ENCODE data around the gene PXDN.

Gene PXDN

GRCh38 chr2:1715184-1716013 is 28.9 kb downstream of the PXDN start:
- no peak for TF ChIP-seq EZH2phosphoT487 (IDR thresholded peaks at IDR 0.05; ENCODE audit: borderline replicate concordance)
- TF ChIP-seq, protein P1, sequence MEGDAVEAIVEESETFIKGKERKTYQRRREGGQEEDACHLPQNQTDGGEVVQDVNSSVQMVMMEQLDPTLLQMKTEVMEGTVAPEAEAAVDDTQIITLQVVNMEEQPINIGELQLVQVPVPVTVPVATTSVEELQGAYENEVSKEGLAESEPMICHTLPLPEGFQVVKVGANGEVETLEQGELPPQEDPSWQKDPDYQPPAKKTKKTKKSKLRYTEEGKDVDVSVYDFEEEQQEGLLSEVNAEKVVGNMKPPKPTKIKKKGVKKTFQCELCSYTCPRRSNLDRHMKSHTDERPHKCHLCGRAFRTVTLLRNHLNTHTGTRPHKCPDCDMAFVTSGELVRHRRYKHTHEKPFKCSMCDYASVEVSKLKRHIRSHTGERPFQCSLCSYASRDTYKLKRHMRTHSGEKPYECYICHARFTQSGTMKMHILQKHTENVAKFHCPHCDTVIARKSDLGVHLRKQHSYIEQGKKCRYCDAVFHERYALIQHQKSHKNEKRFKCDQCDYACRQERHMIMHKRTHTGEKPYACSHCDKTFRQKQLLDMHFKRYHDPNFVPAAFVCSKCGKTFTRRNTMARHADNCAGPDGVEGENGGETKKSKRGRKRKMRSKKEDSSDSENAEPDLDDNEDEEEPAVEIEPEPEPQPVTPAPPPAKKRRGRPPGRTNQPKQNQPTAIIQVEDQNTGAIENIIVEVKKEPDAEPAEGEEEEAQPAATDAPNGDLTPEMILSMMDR (conservative IDR thresholded peaks at IDR 0.05; ENCODE audit: low read length) = no peak
- Histone ChIP-seq H3K9me3 (ENCODE audit: insufficient read depth, low read depth, low read length) (no peaks in the 10 kb centered on the region), H3K27me3 (ENCODE audit: insufficient read depth, low read length, poor library complexity, severe bottlenecking) (no peaks in the 10 kb centered on the region), H3K9me2 (replicated peaks; ENCODE audit: low read depth, low read length) (no peaks in the 10 kb centered on the region), H3F3A (ENCODE audit: low read depth) (no peaks in the 10 kb centered on the region), H3K4me1 (ENCODE audit: insufficient read depth, low read length, poor library complexity, severe bottlenecking) (no peaks in the 10 kb centered on the region), H3K79me2 (ENCODE audit: insufficient read depth, low read length) (peaks cover 85% of the 10 kb centered on the region), H3K9ac (ENCODE audit: low read depth, low read length, poor library complexity, severe bottlenecking) (no peak overlapping the region), H4K20me1 (ENCODE audit: insufficient read depth, low read length, poor library complexity, severe bottlenecking) (peaks cover 20% of the 10 kb centered on the region), H3K4me3 (ENCODE audit: low read length, poor library complexity, severe bottlenecking) (no peak overlapping the region), H3K36me3 (ENCODE audit: insufficient read depth, low read length) (no peaks in the 10 kb centered on the region), H3K4me2 (ENCODE audit: low read depth, low read length, poor library complexity, severe bottlenecking) (no peak overlapping the region), H2AFZ (ENCODE audit: low read length) (no peak overlapping the region)

DNA sequence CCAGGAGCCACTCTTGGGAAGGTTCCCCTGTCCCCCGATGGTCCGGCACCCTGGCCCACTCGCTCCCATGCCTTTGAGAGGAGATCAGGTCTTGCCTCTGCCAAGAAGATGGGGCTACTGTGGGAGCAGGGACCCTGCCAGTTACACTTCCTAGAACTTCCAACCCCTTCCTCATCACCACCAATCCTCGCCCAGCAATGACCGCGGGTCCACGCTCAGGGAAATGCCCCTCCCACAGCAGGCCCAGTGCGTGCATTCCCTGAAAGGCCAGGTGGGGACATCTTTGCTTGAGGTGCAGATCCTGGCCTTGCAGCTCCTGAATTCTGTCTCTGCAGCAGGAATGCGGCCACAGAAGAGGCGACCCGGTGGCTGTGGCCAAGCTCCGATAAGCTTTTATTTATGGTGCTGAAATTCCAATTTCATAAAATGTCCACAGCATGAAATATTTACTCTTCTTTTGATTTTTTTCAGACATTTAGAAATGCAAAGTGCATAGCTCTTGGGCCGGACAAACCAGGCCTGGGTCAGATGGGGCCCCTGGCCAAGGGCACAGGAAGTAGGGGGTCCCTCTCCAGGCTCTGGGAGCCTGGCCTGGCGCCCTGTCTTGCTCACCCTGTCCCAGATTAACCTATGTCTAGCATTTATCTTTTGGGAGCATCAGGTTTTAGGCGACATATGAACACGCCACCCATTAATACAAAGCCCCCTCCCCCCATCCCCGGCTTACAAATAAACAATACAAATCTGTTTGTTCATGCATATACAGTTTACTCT is 29.8 kb downstream of the PXDN start:
- no peak for TF ChIP-seq EZH2phosphoT487 (IDR thresholded peaks at IDR 0.05; ENCODE audit: borderline replicate concordance)
- TF ChIP-seq, protein P1 (conservative IDR thresholded peaks at IDR 0.05; ENCODE audit: low read length) = no peak
- H2AFZ ChIP-seq (ENCODE audit: low read length) = no peak overlapping the region
- no peaks in the 10 kb centered on the region for H3K9me3 ChIP-seq (ENCODE audit: insufficient read depth, low read depth, low read length)
- no peaks in the 10 kb centered on the region for H3K36me3 ChIP-seq (ENCODE audit: insufficient read depth, low read length)
- H3K79me2 ChIP-seq (ENCODE audit: insufficient read depth, low read length) = peaks cover 91% of the 10 kb centered on the region
- H3K4me1 ChIP-seq (ENCODE audit: insufficient read depth, low read length, poor library complexity, severe bottlenecking) = no peaks in the 10 kb centered on the region
- H3K9me2 ChIP-seq (replicated peaks; ENCODE audit: low read depth, low read length) = no peaks in the 10 kb centered on the region
- H4K20me1 ChIP-seq (ENCODE audit: insufficient read depth, low read length, poor library complexity, severe bottlenecking) = peaks cover 18% of the 10 kb centered on the region
- H3K4me2 ChIP-seq (ENCODE audit: low read depth, low read length, poor library complexity, severe bottlenecking) = no peak overlapping the region
- H3K9ac ChIP-seq (ENCODE audit: low read depth, low read length, poor library complexity, severe bottlenecking) = no peak overlapping the region
- H3F3A ChIP-seq (ENCODE audit: low read depth) = no peaks in the 10 kb centered on the region
- H3K4me3 ChIP-seq (ENCODE audit: low read length, poor library complexity, severe bottlenecking) = no peak overlapping the region
- H3K27me3 ChIP-seq (ENCODE audit: insufficient read depth, low read length, poor library complexity, severe bottlenecking) = no peaks in the 10 kb centered on the region

- H3K9ac ChIP-seq (ENCODE audit: low read depth, low read length, poor library complexity, severe bottlenecking) = no peak overlapping the region
- peaks cover 14% of the 10 kb centered on the region for H4K20me1 ChIP-seq (ENCODE audit: insufficient read depth, low read length, poor library complexity, severe bottlenecking)
- peaks cover 90% of the 10 kb centered on the region for H3K79me2 ChIP-seq (ENCODE audit: insufficient read depth, low read length)
Observed at GRCh38 chr2:1713839-1714236, 30.5 kb downstream of the PXDN start.

More at GRCh38 chr2:1713839-1714236, 30.5 kb downstream of the PXDN start:
- no peak overlapping the region for H2AFZ ChIP-seq (ENCODE audit: low read length)
- H3K9me2 ChIP-seq (replicated peaks; ENCODE audit: low read depth, low read length) = no peaks in the 10 kb centered on the region
- no peak overlapping the region for H3K4me3 ChIP-seq (ENCODE audit: low read length, poor library complexity, severe bottlenecking)
- no peaks in the 10 kb centered on the region for H3K36me3 ChIP-seq (ENCODE audit: insufficient read depth, low read length)
- TF ChIP-seq, protein P1 (conservative IDR thresholded peaks at IDR 0.05; ENCODE audit: low read length) = no peak
- no peak for TF ChIP-seq EZH2phosphoT487 (IDR thresholded peaks at IDR 0.05; ENCODE audit: borderline replicate concordance)
- H3K4me2 ChIP-seq (ENCODE audit: low read depth, low read length, poor library complexity, severe bottlenecking) = no peak overlapping the region
- no peaks in the 10 kb centered on the region for H3F3A ChIP-seq (ENCODE audit: low read depth)
- no peaks in the 10 kb centered on the region for H3K4me1 ChIP-seq (ENCODE audit: insufficient read depth, low read length, poor library complexity, severe bottlenecking)
- no peaks in the 10 kb centered on the region for H3K9me3 ChIP-seq (ENCODE audit: insufficient read depth, low read depth, low read length)
- no peaks in the 10 kb centered on the region for H3K27me3 ChIP-seq (ENCODE audit: insufficient read depth, low read length, poor library complexity, severe bottlenecking)

Measured in Loucy (cell line).